ENCODE data around the gene CFAP299.

The CFAP299 gene

GRCh38 chr4:80927420-80927819 is 591.9 kb downstream of the CFAP299 start:
- no peaks in the 10 kb centered on the region for H3K36me3 ChIP-seq (ENCODE audit: control insufficient read depth in 1 of 2, insufficient read depth in 2 of 2, low read length in 2 of 2)
- no peaks in the 10 kb centered on the region for H3K4me1 ChIP-seq (ENCODE audit: control insufficient read depth in 1 of 2, insufficient read depth in 2 of 2, low read length in 2 of 2)
- H3K27me3 ChIP-seq (ENCODE audit: low read depth, low read length), result no peaks in the 10 kb centered on the region
- H3K4me3 ChIP-seq (ENCODE audit: low read depth in 1 of 2, low read length in 2 of 2), result no peak overlapping the region
- H3K9me3 ChIP-seq (ENCODE audit: control insufficient read depth in 1 of 2, low read length in 2 of 2), result no peaks in the 10 kb centered on the region
- no peak overlapping the region for H3K27ac ChIP-seq (ENCODE audit: low read length)

GRCh38 chr4:80931631-80932081 is 596.1 kb downstream of the CFAP299 start:
- H3K9me3 ChIP-seq (ENCODE audit: control insufficient read depth in 1 of 2, low read length in 2 of 2), result no peaks in the 10 kb centered on the region
- H3K4me3 ChIP-seq (ENCODE audit: low read depth in 1 of 2, low read length in 2 of 2), result no peak overlapping the region
- H3K27me3 ChIP-seq (ENCODE audit: low read depth, low read length), result no peaks in the 10 kb centered on the region
- no peaks in the 10 kb centered on the region for H3K4me1 ChIP-seq (ENCODE audit: control insufficient read depth in 1 of 2, insufficient read depth in 2 of 2, low read length in 2 of 2)
- H3K36me3 ChIP-seq (ENCODE audit: control insufficient read depth in 1 of 2, insufficient read depth in 2 of 2, low read length in 2 of 2), result no peaks in the 10 kb centered on the region
- H3K27ac ChIP-seq (ENCODE audit: low read length), result no peak overlapping the region

GRCh38 chr4:80948141-80948540 is 612.6 kb downstream of the CFAP299 start:
- H3K27ac ChIP-seq (ENCODE audit: low read length), result no peak overlapping the region

GRCh38 chr4:80948995-80949394 is 613.5 kb downstream of the CFAP299 start:
- H3K4me1 ChIP-seq (ENCODE audit: control insufficient read depth in 1 of 2, insufficient read depth in 2 of 2, low read length in 2 of 2), result no peaks in the 10 kb centered on the region
- H3K36me3 ChIP-seq (ENCODE audit: control insufficient read depth in 1 of 2, insufficient read depth in 2 of 2, low read length in 2 of 2), result no peaks in the 10 kb centered on the region

More at GRCh38 chr4:80948141-80948540, 612.6 kb downstream of the CFAP299 start:
- no peaks in the 10 kb centered on the region for H3K4me1 ChIP-seq (ENCODE audit: control insufficient read depth in 1 of 2, insufficient read depth in 2 of 2, low read length in 2 of 2)
- H3K4me3 ChIP-seq (ENCODE audit: low read depth in 1 of 2, low read length in 2 of 2), result no peak overlapping the region
- H3K9me3 ChIP-seq (ENCODE audit: control insufficient read depth in 1 of 2, low read length in 2 of 2), result no peaks in the 10 kb centered on the region
- H3K27me3 ChIP-seq (ENCODE audit: low read depth, low read length), result no peaks in the 10 kb centered on the region
- H3K36me3 ChIP-seq (ENCODE audit: control insufficient read depth in 1 of 2, insufficient read depth in 2 of 2, low read length in 2 of 2), result no peaks in the 10 kb centered on the region

GRCh38 chr4:80956421-80956820 is 620.9 kb downstream of the CFAP299 start:
- no peaks in the 10 kb centered on the region for H3K9me3 ChIP-seq (ENCODE audit: control insufficient read depth in 1 of 2, low read length in 2 of 2)
- H3K4me1 ChIP-seq (ENCODE audit: control insufficient read depth in 1 of 2, insufficient read depth in 2 of 2, low read length in 2 of 2), result no peaks in the 10 kb centered on the region
- H3K4me3 ChIP-seq (ENCODE audit: low read depth in 1 of 2, low read length in 2 of 2), result no peak overlapping the region
- no peak overlapping the region for H3K27ac ChIP-seq (ENCODE audit: low read length)
- no peaks in the 10 kb centered on the region for H3K27me3 ChIP-seq (ENCODE audit: low read depth, low read length)
- H3K36me3 ChIP-seq (ENCODE audit: control insufficient read depth in 1 of 2, insufficient read depth in 2 of 2, low read length in 2 of 2), result no peaks in the 10 kb centered on the region

More at GRCh38 chr4:80948995-80949394, 613.5 kb downstream of the CFAP299 start:
- H3K9me3 ChIP-seq (ENCODE audit: control insufficient read depth in 1 of 2, low read length in 2 of 2), result no peaks in the 10 kb centered on the region
- no peak overlapping the region for H3K4me3 ChIP-seq (ENCODE audit: low read depth in 1 of 2, low read length in 2 of 2)
- no peaks in the 10 kb centered on the region for H3K27me3 ChIP-seq (ENCODE audit: low read depth, low read length)
- no peak overlapping the region for H3K27ac ChIP-seq (ENCODE audit: low read length)

- no peaks in the 10 kb centered on the region for H3K4me1 ChIP-seq (ENCODE audit: control insufficient read depth in 1 of 2, insufficient read depth in 2 of 2, low read length in 2 of 2)
- no peaks in the 10 kb centered on the region for H3K36me3 ChIP-seq (ENCODE audit: control insufficient read depth in 1 of 2, insufficient read depth in 2 of 2, low read length in 2 of 2)
- no peaks in the 10 kb centered on the region for H3K27me3 ChIP-seq (ENCODE audit: low read depth, low read length)
- H3K27ac ChIP-seq (ENCODE audit: low read length), result no peak overlapping the region
- H3K9me3 ChIP-seq (ENCODE audit: control insufficient read depth in 1 of 2, low read length in 2 of 2), result no peaks in the 10 kb centered on the region
- H3K4me3 ChIP-seq (ENCODE audit: low read depth in 1 of 2, low read length in 2 of 2), result no peak overlapping the region
These were observed 627.5 kb downstream of the CFAP299 start for GRCh38 chr4:80963051-80963450.

- no peaks in the 10 kb centered on the region for H3K27me3 ChIP-seq (ENCODE audit: low read depth, low read length)
- H3K4me3 ChIP-seq (ENCODE audit: low read depth in 1 of 2, low read length in 2 of 2), result no peak overlapping the region
- H3K27ac ChIP-seq (ENCODE audit: low read length), result no peak overlapping the region
These were observed 631.8 kb downstream of the CFAP299 start for GRCh38 chr4:80967346-80967745.

GRCh38 chr4:80980239-80980638 is 644.7 kb downstream of the CFAP299 start:
- no peaks in the 10 kb centered on the region for H3K36me3 ChIP-seq (ENCODE audit: control insufficient read depth in 1 of 2, insufficient read depth in 2 of 2, low read length in 2 of 2)
- no peak overlapping the region for H3K4me3 ChIP-seq (ENCODE audit: low read depth in 1 of 2, low read length in 2 of 2)
- H3K4me1 ChIP-seq (ENCODE audit: control insufficient read depth in 1 of 2, insufficient read depth in 2 of 2, low read length in 2 of 2), result no peaks in the 10 kb centered on the region
- no peaks in the 10 kb centered on the region for H3K9me3 ChIP-seq (ENCODE audit: control insufficient read depth in 1 of 2, low read length in 2 of 2)
- no peak overlapping the region for H3K27ac ChIP-seq (ENCODE audit: low read length)
- no peaks in the 10 kb centered on the region for H3K27me3 ChIP-seq (ENCODE audit: low read depth, low read length)

More at GRCh38 chr4:80967346-80967745, 631.8 kb downstream of the CFAP299 start:
- H3K36me3 ChIP-seq (ENCODE audit: control insufficient read depth in 1 of 2, insufficient read depth in 2 of 2, low read length in 2 of 2), result no peaks in the 10 kb centered on the region
- H3K9me3 ChIP-seq (ENCODE audit: control insufficient read depth in 1 of 2, low read length in 2 of 2), result no peaks in the 10 kb centered on the region
- no peaks in the 10 kb centered on the region for H3K4me1 ChIP-seq (ENCODE audit: control insufficient read depth in 1 of 2, insufficient read depth in 2 of 2, low read length in 2 of 2)

- H3K36me3 ChIP-seq (ENCODE audit: control insufficient read depth in 1 of 2, insufficient read depth in 2 of 2, low read length in 2 of 2), result no peaks in the 10 kb centered on the region
- H3K9me3 ChIP-seq (ENCODE audit: control insufficient read depth in 1 of 2, low read length in 2 of 2), result no peaks in the 10 kb centered on the region
- no peak overlapping the region for H3K4me3 ChIP-seq (ENCODE audit: low read depth in 1 of 2, low read length in 2 of 2)
- H3K27me3 ChIP-seq (ENCODE audit: low read depth, low read length), result no peaks in the 10 kb centered on the region
- H3K4me1 ChIP-seq (ENCODE audit: control insufficient read depth in 1 of 2, insufficient read depth in 2 of 2, low read length in 2 of 2), result no peaks in the 10 kb centered on the region
- no peak overlapping the region for H3K27ac ChIP-seq (ENCODE audit: low read length)
These were observed 650.5 kb downstream of the CFAP299 start for GRCh38 chr4:80986011-80986410.

GRCh38 chr4:80989921-80990544 is 654.5 kb downstream of the CFAP299 start:
- Histone ChIP-seq H3K27ac (ENCODE audit: low read length) (no peak overlapping the region), H3K4me1 (ENCODE audit: control insufficient read depth in 1 of 2, insufficient read depth in 2 of 2, low read length in 2 of 2) (no peaks in the 10 kb centered on the region), H3K4me3 (ENCODE audit: low read depth in 1 of 2, low read length in 2 of 2) (no peak overlapping the region), H3K27me3 (ENCODE audit: low read depth, low read length) (no peaks in the 10 kb centered on the region), H3K9me3 (ENCODE audit: control insufficient read depth in 1 of 2, low read length in 2 of 2) (no peaks in the 10 kb centered on the region), H3K36me3 (ENCODE audit: control insufficient read depth in 1 of 2, insufficient read depth in 2 of 2, low read length in 2 of 2) (no peaks in the 10 kb centered on the region)

- Histone ChIP-seq H3K27me3 (ENCODE audit: low read depth, low read length) (no peaks in the 10 kb centered on the region), H3K27ac (ENCODE audit: low read length) (no peak overlapping the region), H3K4me3 (ENCODE audit: low read depth in 1 of 2, low read length in 2 of 2) (no peak overlapping the region), H3K4me1 (ENCODE audit: control insufficient read depth in 1 of 2, insufficient read depth in 2 of 2, low read length in 2 of 2) (no peaks in the 10 kb centered on the region), H3K36me3 (ENCODE audit: control insufficient read depth in 1 of 2, insufficient read depth in 2 of 2, low read length in 2 of 2) (no peaks in the 10 kb centered on the region), H3K9me3 (ENCODE audit: control insufficient read depth in 1 of 2, low read length in 2 of 2) (no peaks in the 10 kb centered on the region)
These were observed 655.3 kb downstream of the CFAP299 start for GRCh38 chr4:80990851-80991250.

GRCh38 chr4:80999943-81000342 is 664.4 kb downstream of the CFAP299 start:
- no peaks in the 10 kb centered on the region for H3K27me3 ChIP-seq (ENCODE audit: low read depth, low read length)
- H3K4me1 ChIP-seq (ENCODE audit: control insufficient read depth in 1 of 2, insufficient read depth in 2 of 2, low read length in 2 of 2), result no peaks in the 10 kb centered on the region
- no peak overlapping the region for H3K27ac ChIP-seq (ENCODE audit: low read length)
- H3K36me3 ChIP-seq (ENCODE audit: control insufficient read depth in 1 of 2, insufficient read depth in 2 of 2, low read length in 2 of 2), result no peaks in the 10 kb centered on the region
- H3K9me3 ChIP-seq (ENCODE audit: control insufficient read depth in 1 of 2, low read length in 2 of 2), result no peaks in the 10 kb centered on the region
- no peak overlapping the region for H3K4me3 ChIP-seq (ENCODE audit: low read depth in 1 of 2, low read length in 2 of 2)
